ENCODE data around the gene ZNF467. TPM values are rescaled to one million over a fixed set of nuclear protein-coding genes. Genes with fewer than 3 reads are reported as not detected.
A peak's percentile ranks its signal among the peaks of the same experiment; 100 is the strongest.

ZNF467 gene
- total RNA-seq, 1 donor from 2014 or later, result 3.4 TPM

- H3K36me3 Mint-ChIP-seq (ENCODE audit: unreplicated experiment), result peaks cover 42% of the 10 kb centered on the region
- H3K4me1 Mint-ChIP-seq (ENCODE audit: unreplicated experiment), result no peaks in the 10 kb centered on the region
- no peaks in the 10 kb centered on the region for H3K9me3 Mint-ChIP-seq (ENCODE audit: unreplicated experiment)
- no peak overlapping the region for H3K27ac Mint-ChIP-seq (ENCODE audit: unreplicated experiment)
- TF ChIP-seq CTCF (IDR thresholded peaks at IDR 0.05), result no peak
- H3K4me3 Mint-ChIP-seq (ENCODE audit: unreplicated experiment), result no peak overlapping the region
- H3K27me3 Mint-ChIP-seq (ENCODE audit: unreplicated experiment), result no peaks in the 10 kb centered on the region
- DNase-seq (ENCODE audit: extremely low spot score, unreplicated experiment), result peak; percentile 82
These were observed 45.4 kb downstream of the ZNF467 start for GRCh38 chr7:149727899-149728476.

GRCh38 chr7:149727053-149727898, 46.1 kb downstream of the ZNF467 start:
- DNase-seq (ENCODE audit: extremely low spot score, unreplicated experiment), result no peak
- H3K4me3 Mint-ChIP-seq (ENCODE audit: unreplicated experiment), result no peak overlapping the region
- no peak overlapping the region for H3K27ac Mint-ChIP-seq (ENCODE audit: unreplicated experiment)
- no peaks in the 10 kb centered on the region for H3K27me3 Mint-ChIP-seq (ENCODE audit: unreplicated experiment)
- no peaks in the 10 kb centered on the region for H3K9me3 Mint-ChIP-seq (ENCODE audit: unreplicated experiment)
- TF ChIP-seq CTCF (IDR thresholded peaks at IDR 0.05), result no peak
- no peaks in the 10 kb centered on the region for H3K4me1 Mint-ChIP-seq (ENCODE audit: unreplicated experiment)
- peaks cover 40% of the 10 kb centered on the region for H3K36me3 Mint-ChIP-seq (ENCODE audit: unreplicated experiment)

GRCh38 chr7:149725916-149726315, 47.5 kb downstream of the ZNF467 start:
- H3K4me3 Mint-ChIP-seq (ENCODE audit: unreplicated experiment), result no peak overlapping the region
- H3K4me1 Mint-ChIP-seq (ENCODE audit: unreplicated experiment), result no peaks in the 10 kb centered on the region
- peaks cover 35% of the 10 kb centered on the region for H3K36me3 Mint-ChIP-seq (ENCODE audit: unreplicated experiment)
- no peaks in the 10 kb centered on the region for H3K27me3 Mint-ChIP-seq (ENCODE audit: unreplicated experiment)
- H3K9me3 Mint-ChIP-seq (ENCODE audit: unreplicated experiment), result no peaks in the 10 kb centered on the region
- no peak overlapping the region for H3K27ac Mint-ChIP-seq (ENCODE audit: unreplicated experiment)
- DNase-seq (ENCODE audit: extremely low spot score, unreplicated experiment), result no peak
- TF ChIP-seq CTCF (IDR thresholded peaks at IDR 0.05), result no peak

- Mint-ChIP-seq H3K4me3 (ENCODE audit: unreplicated experiment) (no peak overlapping the region), H3K36me3 (ENCODE audit: unreplicated experiment) (peaks cover 34% of the 10 kb centered on the region), H3K27ac (ENCODE audit: unreplicated experiment) (no peak overlapping the region), H3K4me1 (ENCODE audit: unreplicated experiment) (no peaks in the 10 kb centered on the region), H3K9me3 (ENCODE audit: unreplicated experiment) (no peaks in the 10 kb centered on the region), H3K27me3 (ENCODE audit: unreplicated experiment) (no peaks in the 10 kb centered on the region)
- DNase-seq (ENCODE audit: extremely low spot score, unreplicated experiment), result no peak
- no peak for TF ChIP-seq CTCF (IDR thresholded peaks at IDR 0.05)
These were observed 48.0 kb downstream of the ZNF467 start for GRCh38 chr7:149725426-149725821.

- no peak for TF ChIP-seq CTCF (IDR thresholded peaks at IDR 0.05)
- Mint-ChIP-seq H3K9me3 (ENCODE audit: unreplicated experiment) (no peaks in the 10 kb centered on the region), H3K36me3 (ENCODE audit: unreplicated experiment) (peaks cover 34% of the 10 kb centered on the region), H3K27me3 (ENCODE audit: unreplicated experiment) (no peaks in the 10 kb centered on the region), H3K4me1 (ENCODE audit: unreplicated experiment) (no peaks in the 10 kb centered on the region), H3K27ac (ENCODE audit: unreplicated experiment) (no peak overlapping the region), H3K4me3 (ENCODE audit: unreplicated experiment) (no peak overlapping the region)
- DNase-seq (ENCODE audit: extremely low spot score, unreplicated experiment), result peak; percentile 84
These were observed 48.5 kb downstream of the ZNF467 start for GRCh38 chr7:149724661-149725425.
